DOHH2 (cell line): ENCODE results near the gene ZMIZ2.

Experiments used
- CTCF ChIP-seq: fragments of 200-600 bp; sonication (generic); IDR thresholded peaks from one replicate; pipeline ENCODE4 v1.5.1; 2014; ENCODE audit warnings: antibody characterized with exemption, mild to moderate bottlenecking, low read depth, low read length; ENCODE audit not compliant: poor library complexity, severe bottlenecking
- EZH2phosphoT487 ChIP-seq: fragments of 200-600 bp; sonication (generic); IDR thresholded peaks from 2 replicates; pipeline ENCODE4 v1.6.1; 2017; ENCODE audit warnings: borderline replicate concordance, mild to moderate bottlenecking, antibody characterized with exemption, low read length, moderate library complexity, mixed read lengths

DNA sequence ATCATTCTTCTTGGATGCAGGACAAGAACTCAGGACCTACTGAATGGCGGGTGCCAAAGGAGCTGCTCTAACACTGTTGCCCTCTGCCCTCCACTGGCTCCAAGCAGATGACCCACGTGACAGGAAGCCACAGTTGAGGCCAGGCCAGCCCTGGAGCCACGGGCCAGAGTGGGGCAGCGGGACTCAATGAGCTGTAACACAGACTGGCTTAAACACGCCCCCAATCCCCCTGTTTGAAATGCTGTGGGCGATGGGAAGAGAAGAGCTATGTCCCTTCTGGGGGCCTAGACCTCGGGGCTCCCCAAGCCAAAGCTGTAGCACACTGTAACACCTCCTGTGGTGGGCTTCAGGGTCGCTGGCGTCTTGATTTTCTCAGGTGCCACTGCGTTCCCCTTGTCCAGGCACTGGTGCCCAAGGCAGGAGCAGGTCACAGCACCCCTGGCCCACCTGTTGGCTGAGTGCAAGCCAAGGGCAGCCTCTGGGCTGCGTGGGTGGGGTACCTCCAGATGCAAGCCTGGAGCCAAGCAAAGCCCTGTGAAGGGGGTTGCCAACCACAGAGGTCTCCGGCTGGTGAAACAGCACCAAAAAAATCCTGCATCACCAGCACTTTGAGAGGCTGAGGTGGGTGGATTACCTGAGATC is 18.6 kb upstream of the ZMIZ2 start:
- TF ChIP-seq CTCF (no peak), EZH2phosphoT487 (no peak)
